Upper lobe of left lung (tissue), 6 donors: Measurements from ENCODE around the gene APOM. TPM values are rescaled to one million over a fixed set of nuclear protein-coding genes. Genes with fewer than 3 reads are reported as not detected.

Experiments used
- ATAC-seq, 2 donors: fragments of 200-7000 bp; cut with Tn5 transposase; one replicate each; pipeline ENCODE4 v1.9.1; 2022; ENCODE audit warnings: mild to moderate bottlenecking in 2 of 2, moderate library complexity in 2 of 2; ENCODE audit not compliant: low FRiP score in 2 of 2
- DNase-seq, 2 donors: peaks; one replicate each; pipeline ENCODE4 v3.0.0-alpha.2; 2019 to 2020
- H3K27ac ChIP-seq, 4 donors: fragments of 200-600 bp; sonication (generic); one replicate each; pipeline ENCODE4 v1.5.1; 2016 to 2019
- H3K27me3 ChIP-seq, 4 donors: fragments of 200-600 bp; sonication (generic); one replicate each; pipeline ENCODE4 v1.5.1; 2017 to 2019
- H3K36me3 ChIP-seq, 4 donors: fragments of 200-600 bp; sonication (generic); one replicate each; pipeline ENCODE4 v1.5.1; 2016 to 2019
- H3K4me1 ChIP-seq, 4 donors: fragments of 200-600 bp; sonication (generic); one replicate each; pipeline ENCODE4 v1.5.1; 2018 to 2019
- H3K4me3 ChIP-seq, 4 donors: fragments of 200-600 bp; sonication (generic); one replicate each; pipeline ENCODE4 v1.5.1; 2017 to 2019; ENCODE audit warnings: mild to moderate bottlenecking in 2 of 4, moderate library complexity in 1 of 4
- H3K9me3 ChIP-seq, 4 donors: fragments of 200-600 bp; sonication (generic); one replicate each; pipeline ENCODE4 v1.5.1; 2018 to 2019
- EP300 ChIP-seq, 4 donors: sonication (generic); formaldehyde crosslinking; IDR thresholded peaks; one replicate each; pipeline ENCODE4 v1.5.1; 2017; ENCODE audit warnings: antibody characterized with exemption in 4 of 4, control low read depth in 2 of 4
- POLR2A ChIP-seq, 4 donors: fragments of 450-650 bp; IDR thresholded peaks; one replicate each; pipeline ENCODE4 v1.5.1; 2016 to 2017; ENCODE audit warnings: antibody characterized with exemption in 4 of 4, mild to moderate bottlenecking in 2 of 4
- POLR2AphosphoS5 ChIP-seq, 2 donors: sonication (generic); formaldehyde crosslinking; IDR thresholded peaks; one replicate each; pipeline ENCODE4 v1.5.1; 2017; ENCODE audit warnings: antibody characterized with exemption in 2 of 2
- WGBS, 2 donors: methylation state at CpG; one replicate each; pipeline ENCODE4 v1.1.5; 2017 to 2018; 5-methylcytosine and 5-hydroxymethylcytosine counted together
- total RNA-seq, 6 donors: library from RNA; depleted of rRNA in 4 of 6; stranded (reverse); fragments of >200 nt in 4 of 6; gene quantifications; one replicate each; pipeline versions ENCODE4 v1.1.0 to v1.2.1, GENCODE V29; 2016 to 2021
- TF ChIP-seq, protein P1 (sequence below), 6 experiments: fragments of 450-650 bp in 4 of 6; fragments of 200-600 bp in 2 of 6; sonication (generic) in 2 of 6; IDR thresholded peaks; one replicate each; pipeline ENCODE4 v1.5.1; 2016 to 2019; ENCODE audit warnings: antibody characterized with exemption in 6 of 6
- donor health status: DM: no; HTN: no; CAD: no; lungs with moderate emphysema.
- donor health status: DM: no; HTN: yes; CAD: no; lungs with severe emphysema.

APOM gene
- total RNA-seq, 6 donors from 2014 or later: 0.89 to 4.3 (median 2.1) TPM

- Histone ChIP-seq H3K36me3 (peaks cover 13 to 53% (median 24%) of the 10 kb centered on the region in 4 donors), H3K4me3 (peak overlapping the region; percentile 33 to 83 (median 76)), H3K4me1 (peaks cover 23 to 37% (median 26%) of the 10 kb centered on the region in 4 donors), H3K27ac (peak overlapping the region; percentile 93 to 96 (median 94)), H3K9me3 (no peaks in the 10 kb centered on the region), H3K27me3 (no peaks in the 10 kb centered on the region)
- peak; percentile 91 for ATAC-seq
- no peak for TF ChIP-seq EP300 (IDR thresholded peaks at IDR 0.05)
- peak in 1 of 2 donors; percentile 71 for TF ChIP-seq POLR2AphosphoS5 (IDR thresholded peaks at IDR 0.05)
- TF ChIP-seq, protein P1, sequence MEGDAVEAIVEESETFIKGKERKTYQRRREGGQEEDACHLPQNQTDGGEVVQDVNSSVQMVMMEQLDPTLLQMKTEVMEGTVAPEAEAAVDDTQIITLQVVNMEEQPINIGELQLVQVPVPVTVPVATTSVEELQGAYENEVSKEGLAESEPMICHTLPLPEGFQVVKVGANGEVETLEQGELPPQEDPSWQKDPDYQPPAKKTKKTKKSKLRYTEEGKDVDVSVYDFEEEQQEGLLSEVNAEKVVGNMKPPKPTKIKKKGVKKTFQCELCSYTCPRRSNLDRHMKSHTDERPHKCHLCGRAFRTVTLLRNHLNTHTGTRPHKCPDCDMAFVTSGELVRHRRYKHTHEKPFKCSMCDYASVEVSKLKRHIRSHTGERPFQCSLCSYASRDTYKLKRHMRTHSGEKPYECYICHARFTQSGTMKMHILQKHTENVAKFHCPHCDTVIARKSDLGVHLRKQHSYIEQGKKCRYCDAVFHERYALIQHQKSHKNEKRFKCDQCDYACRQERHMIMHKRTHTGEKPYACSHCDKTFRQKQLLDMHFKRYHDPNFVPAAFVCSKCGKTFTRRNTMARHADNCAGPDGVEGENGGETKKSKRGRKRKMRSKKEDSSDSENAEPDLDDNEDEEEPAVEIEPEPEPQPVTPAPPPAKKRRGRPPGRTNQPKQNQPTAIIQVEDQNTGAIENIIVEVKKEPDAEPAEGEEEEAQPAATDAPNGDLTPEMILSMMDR (IDR thresholded peaks at IDR 0.05): peak in 1 of 6 experiments; percentile 6
- peak in 1 of 4 donors; percentile 78 for TF ChIP-seq POLR2A (IDR thresholded peaks at IDR 0.05)
- 9 to 10% methylated on average over 34 to 37 of the region's 37 CpGs for WGBS, 2 donors
- peak; percentile 80 to 89 for DNase-seq
These were observed 2.6 kb upstream of the APOM start for GRCh38 chr6:31652925-31653724.

- no peak for DNase-seq
- no peak for ATAC-seq
- no peak overlapping the region for H3K4me3 ChIP-seq
- peaks cover 39 to 53% (median 42%) of the 10 kb centered on the region in 4 donors for H3K4me1 ChIP-seq
- H3K27ac ChIP-seq: no peak overlapping the region
- TF ChIP-seq POLR2AphosphoS5 (IDR thresholded peaks at IDR 0.05) (no peak), EP300 (IDR thresholded peaks at IDR 0.05) (no peak), POLR2A (IDR thresholded peaks at IDR 0.05) (no peak)
- TF ChIP-seq, protein P1 (IDR thresholded peaks at IDR 0.05): no peak
- H3K36me3 ChIP-seq: peaks cover 0 to 37% (median 10%) of the 10 kb centered on the region in 4 donors
- no peaks in the 10 kb centered on the region for H3K27me3 ChIP-seq
- WGBS, 2 donors: 91 to 95% methylated on average over 7 to 8 of the region's 8 CpGs
- no peaks in the 10 kb centered on the region for H3K9me3 ChIP-seq
These were observed 933 bp upstream of the APOM start for GRCh38 chr6:31654574-31655348.

- no peak overlapping the region for H3K27ac ChIP-seq
These were observed 1.9 kb downstream of the APOM start for GRCh38 chr6:31657406-31658157.

DNA sequence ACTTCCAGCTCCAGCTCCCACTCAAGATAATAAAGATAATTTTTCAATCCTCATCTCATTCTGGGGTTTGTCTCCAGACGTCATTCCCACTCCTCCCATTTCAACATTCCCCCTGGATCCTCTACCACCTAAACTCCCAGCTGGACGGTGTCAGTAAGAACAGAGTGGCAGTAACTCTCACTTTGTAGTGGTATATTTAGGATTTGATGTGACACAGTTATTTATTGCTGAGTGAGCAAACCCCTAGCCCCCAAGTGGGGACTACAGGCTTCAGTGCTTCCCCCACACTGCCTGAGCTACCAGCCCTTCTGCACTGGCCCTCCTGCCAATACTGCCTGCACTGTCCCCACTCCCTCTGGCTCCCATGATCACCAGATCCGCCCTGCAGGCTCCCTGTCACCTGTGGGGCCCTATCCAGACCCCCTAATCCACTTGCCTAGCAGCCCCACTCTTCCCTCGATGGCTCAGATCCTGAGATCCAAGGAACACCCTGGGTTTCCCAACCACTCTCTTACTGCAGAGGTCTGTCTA lies 2.5 kb downstream of the APOM start:
- 77 to 84% methylated on average over 4 of the region's 4 CpGs for WGBS, 2 donors

More at GRCh38 chr6:31657406-31658157, 1.9 kb downstream of the APOM start:
- WGBS, 2 donors: 82 to 86% methylated on average over 6 of the region's 6 CpGs
- no peak overlapping the region for H3K4me3 ChIP-seq
- no peaks in the 10 kb centered on the region for H3K9me3 ChIP-seq
- peaks cover 0 to 40% (median 17%) of the 10 kb centered on the region in 4 donors for H3K36me3 ChIP-seq
- ATAC-seq (no peak), DNase-seq (no peak)
- TF ChIP-seq, protein P1 (IDR thresholded peaks at IDR 0.05): no peak
- H3K4me1 ChIP-seq: peaks cover 36 to 58% (median 41%) of the 10 kb centered on the region in 4 donors
- H3K27me3 ChIP-seq: no peaks in the 10 kb centered on the region

More for the DNA sequence above, 2.5 kb downstream of the APOM start:
- Histone ChIP-seq H3K4me1 (peaks cover 38 to 62% (median 46%) of the 10 kb centered on the region in 4 donors), H3K9me3 (no peaks in the 10 kb centered on the region), H3K27me3 (no peaks in the 10 kb centered on the region), H3K27ac (peak overlapping the region in 1 of 4 donors; percentile 13), H3K4me3 (peak overlapping the region in 1 of 4 donors; percentile 64), H3K36me3 (peaks cover 0 to 43% (median 17%) of the 10 kb centered on the region in 4 donors)
- DNase-seq (no peak), ATAC-seq (no peak)
- TF ChIP-seq, protein P1 (IDR thresholded peaks at IDR 0.05): no peak
- TF ChIP-seq POLR2A (IDR thresholded peaks at IDR 0.05) (no peak), EP300 (IDR thresholded peaks at IDR 0.05) (no peak), POLR2AphosphoS5 (IDR thresholded peaks at IDR 0.05) (no peak)
